Astrocyte of the spinal cord (primary cell): ENCODE measurements around the gene NLRP10.

Experiments used
- DNase-seq: peaks from one replicate; pipeline ENCODE4 v3.0.0; 2011; ENCODE audit warnings: low read depth, low spot score
- H3K4me3 ChIP-seq: 2 replicates; pipeline ENCODE4 v1.5.1; 2011; ENCODE audit warnings: low read depth, mild to moderate bottlenecking, low read length, moderate library complexity
- in situ Hi-C: cut with HindIII; loops from 2 replicates; pipeline ENCODE4 v1.10.0; 2017; ENCODE audit warnings: low sequenced_read_pairs
- TF ChIP-seq, protein P1 (sequence below): IDR thresholded peaks from 2 replicates; pipeline ENCODE4 v1.5.1; 2012; ENCODE audit warnings: low read depth, mild to moderate bottlenecking, low read length, inconsistent platforms

NLRP10 gene

DNA sequence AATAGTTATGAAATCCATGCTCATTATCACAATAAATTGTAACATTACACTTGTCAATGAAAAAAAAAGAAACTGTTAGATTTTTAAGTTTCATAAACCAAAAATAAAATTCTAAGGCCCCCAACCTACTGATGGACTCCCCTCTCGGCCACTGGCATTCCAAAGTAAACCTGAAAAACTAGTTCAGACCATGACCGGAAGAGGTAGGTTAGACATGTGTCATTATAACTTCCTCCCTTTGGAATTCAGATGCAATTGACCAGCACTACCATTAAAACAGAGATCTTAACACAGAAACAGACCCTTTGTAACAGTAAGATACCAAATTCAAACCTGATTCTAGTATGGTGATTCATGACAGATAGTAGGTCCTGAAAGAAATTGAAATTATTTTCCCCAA lies 47.1 kb downstream of the NLRP10 start:
- DNase-seq: no peak
- TF ChIP-seq, protein P1, sequence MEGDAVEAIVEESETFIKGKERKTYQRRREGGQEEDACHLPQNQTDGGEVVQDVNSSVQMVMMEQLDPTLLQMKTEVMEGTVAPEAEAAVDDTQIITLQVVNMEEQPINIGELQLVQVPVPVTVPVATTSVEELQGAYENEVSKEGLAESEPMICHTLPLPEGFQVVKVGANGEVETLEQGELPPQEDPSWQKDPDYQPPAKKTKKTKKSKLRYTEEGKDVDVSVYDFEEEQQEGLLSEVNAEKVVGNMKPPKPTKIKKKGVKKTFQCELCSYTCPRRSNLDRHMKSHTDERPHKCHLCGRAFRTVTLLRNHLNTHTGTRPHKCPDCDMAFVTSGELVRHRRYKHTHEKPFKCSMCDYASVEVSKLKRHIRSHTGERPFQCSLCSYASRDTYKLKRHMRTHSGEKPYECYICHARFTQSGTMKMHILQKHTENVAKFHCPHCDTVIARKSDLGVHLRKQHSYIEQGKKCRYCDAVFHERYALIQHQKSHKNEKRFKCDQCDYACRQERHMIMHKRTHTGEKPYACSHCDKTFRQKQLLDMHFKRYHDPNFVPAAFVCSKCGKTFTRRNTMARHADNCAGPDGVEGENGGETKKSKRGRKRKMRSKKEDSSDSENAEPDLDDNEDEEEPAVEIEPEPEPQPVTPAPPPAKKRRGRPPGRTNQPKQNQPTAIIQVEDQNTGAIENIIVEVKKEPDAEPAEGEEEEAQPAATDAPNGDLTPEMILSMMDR: no peak
- no peak overlapping the region for H3K4me3 ChIP-seq
- in situ Hi-C loops: no loop called here
